Measurements from ENCODE around the gene DSCAML1. TPM values are rescaled to one million over a fixed set of nuclear protein-coding genes. Genes with fewer than 3 reads are reported as not detected.

Gene DSCAML1
- total RNA-seq, 1 donor from 2014 or later, result not detected

- H3K9me3 Mint-ChIP-seq (ENCODE audit: unreplicated experiment), result no peaks in the 10 kb centered on the region
- H3K27me3 Mint-ChIP-seq (ENCODE audit: unreplicated experiment), result peaks cover 24% of the 10 kb centered on the region
- no peaks in the 10 kb centered on the region for H3K4me1 Mint-ChIP-seq (ENCODE audit: unreplicated experiment)
- H3K36me3 Mint-ChIP-seq (ENCODE audit: unreplicated experiment), result no peaks in the 10 kb centered on the region
- TF ChIP-seq, protein P1, sequence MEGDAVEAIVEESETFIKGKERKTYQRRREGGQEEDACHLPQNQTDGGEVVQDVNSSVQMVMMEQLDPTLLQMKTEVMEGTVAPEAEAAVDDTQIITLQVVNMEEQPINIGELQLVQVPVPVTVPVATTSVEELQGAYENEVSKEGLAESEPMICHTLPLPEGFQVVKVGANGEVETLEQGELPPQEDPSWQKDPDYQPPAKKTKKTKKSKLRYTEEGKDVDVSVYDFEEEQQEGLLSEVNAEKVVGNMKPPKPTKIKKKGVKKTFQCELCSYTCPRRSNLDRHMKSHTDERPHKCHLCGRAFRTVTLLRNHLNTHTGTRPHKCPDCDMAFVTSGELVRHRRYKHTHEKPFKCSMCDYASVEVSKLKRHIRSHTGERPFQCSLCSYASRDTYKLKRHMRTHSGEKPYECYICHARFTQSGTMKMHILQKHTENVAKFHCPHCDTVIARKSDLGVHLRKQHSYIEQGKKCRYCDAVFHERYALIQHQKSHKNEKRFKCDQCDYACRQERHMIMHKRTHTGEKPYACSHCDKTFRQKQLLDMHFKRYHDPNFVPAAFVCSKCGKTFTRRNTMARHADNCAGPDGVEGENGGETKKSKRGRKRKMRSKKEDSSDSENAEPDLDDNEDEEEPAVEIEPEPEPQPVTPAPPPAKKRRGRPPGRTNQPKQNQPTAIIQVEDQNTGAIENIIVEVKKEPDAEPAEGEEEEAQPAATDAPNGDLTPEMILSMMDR (IDR thresholded peaks at IDR 0.05), result no peak
- H3K27ac Mint-ChIP-seq (ENCODE audit: unreplicated experiment), result no peak overlapping the region
- H3K4me3 Mint-ChIP-seq (ENCODE audit: unreplicated experiment), result no peak overlapping the region
- no peak for DNase-seq (ENCODE audit: extremely low spot score, unreplicated experiment)
Measured at GRCh38 chr11:117557361-117557760, 239.7 kb downstream of the DSCAML1 start.

DNA sequence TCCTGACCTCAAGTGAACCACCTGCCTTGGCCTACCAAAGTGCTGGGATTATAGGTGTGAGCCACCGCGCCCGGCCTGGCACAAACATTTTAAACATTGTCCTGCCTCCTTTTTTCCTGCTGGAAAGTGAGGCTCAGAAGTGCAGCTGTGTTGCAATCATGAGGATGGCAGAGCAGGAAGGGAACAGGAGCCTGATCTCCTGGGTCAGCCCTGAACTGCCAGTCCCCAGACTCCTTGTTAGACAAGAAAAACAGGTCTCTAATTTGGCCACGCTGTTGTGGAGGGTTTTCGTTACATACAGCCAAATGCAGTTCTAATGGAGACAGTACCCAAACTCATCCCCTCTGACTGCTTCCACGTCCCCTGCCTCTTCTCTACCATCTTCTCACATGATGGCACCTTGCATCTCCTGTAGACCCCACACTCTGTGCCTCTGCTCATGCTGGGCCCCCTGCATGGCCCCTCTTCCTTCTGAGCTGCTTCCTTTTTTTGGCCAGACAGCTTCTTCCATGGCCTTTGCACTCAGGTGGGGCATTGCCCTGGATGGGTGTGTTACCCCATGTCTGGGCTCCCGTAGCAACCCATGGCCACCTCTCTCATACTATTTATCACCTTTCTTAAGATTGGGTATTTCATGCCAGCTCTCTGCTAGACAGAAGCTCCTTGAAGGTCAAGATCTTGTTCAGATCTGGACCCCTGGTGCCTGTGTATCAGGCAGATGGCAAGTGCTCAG lies 242.2 kb downstream of the DSCAML1 start:
- H3K27me3 Mint-ChIP-seq (ENCODE audit: unreplicated experiment), result peaks cover 33% of the 10 kb centered on the region
- H3K4me3 Mint-ChIP-seq (ENCODE audit: unreplicated experiment), result no peak overlapping the region
- H3K9me3 Mint-ChIP-seq (ENCODE audit: unreplicated experiment), result no peaks in the 10 kb centered on the region
- TF ChIP-seq, protein P1 (IDR thresholded peaks at IDR 0.05), result no peak
- H3K4me1 Mint-ChIP-seq (ENCODE audit: unreplicated experiment), result no peaks in the 10 kb centered on the region
- no peak overlapping the region for H3K27ac Mint-ChIP-seq (ENCODE audit: unreplicated experiment)
- no peaks in the 10 kb centered on the region for H3K36me3 Mint-ChIP-seq (ENCODE audit: unreplicated experiment)
- no peak for DNase-seq (ENCODE audit: extremely low spot score, unreplicated experiment)

GRCh38 chr11:117552626-117553025 lies 244.4 kb downstream of the DSCAML1 start:
- H3K36me3 Mint-ChIP-seq (ENCODE audit: unreplicated experiment), result no peaks in the 10 kb centered on the region
- H3K9me3 Mint-ChIP-seq (ENCODE audit: unreplicated experiment), result no peaks in the 10 kb centered on the region
- DNase-seq (ENCODE audit: extremely low spot score, unreplicated experiment), result no peak
- H3K4me1 Mint-ChIP-seq (ENCODE audit: unreplicated experiment), result no peaks in the 10 kb centered on the region
- H3K27me3 Mint-ChIP-seq (ENCODE audit: unreplicated experiment), result peaks cover 28% of the 10 kb centered on the region
- H3K27ac Mint-ChIP-seq (ENCODE audit: unreplicated experiment), result no peak overlapping the region
- TF ChIP-seq, protein P1 (IDR thresholded peaks at IDR 0.05), result no peak
- no peak overlapping the region for H3K4me3 Mint-ChIP-seq (ENCODE audit: unreplicated experiment)

GRCh38 chr11:117551761-117552343 lies 245.2 kb downstream of the DSCAML1 start:
- H3K4me1 Mint-ChIP-seq (ENCODE audit: unreplicated experiment), result no peaks in the 10 kb centered on the region
- TF ChIP-seq, protein P1 (IDR thresholded peaks at IDR 0.05), result no peak
- no peak overlapping the region for H3K4me3 Mint-ChIP-seq (ENCODE audit: unreplicated experiment)
- no peaks in the 10 kb centered on the region for H3K36me3 Mint-ChIP-seq (ENCODE audit: unreplicated experiment)
- H3K27me3 Mint-ChIP-seq (ENCODE audit: unreplicated experiment), result peaks cover 21% of the 10 kb centered on the region
- DNase-seq (ENCODE audit: extremely low spot score, unreplicated experiment), result no peak
- no peak overlapping the region for H3K27ac Mint-ChIP-seq (ENCODE audit: unreplicated experiment)
- no peaks in the 10 kb centered on the region for H3K9me3 Mint-ChIP-seq (ENCODE audit: unreplicated experiment)

- DNase-seq (ENCODE audit: extremely low spot score, unreplicated experiment), result no peak
- H3K4me3 Mint-ChIP-seq (ENCODE audit: unreplicated experiment), result no peak overlapping the region
- H3K27ac Mint-ChIP-seq (ENCODE audit: unreplicated experiment), result no peak overlapping the region
- H3K27me3 Mint-ChIP-seq (ENCODE audit: unreplicated experiment), result peaks cover 19% of the 10 kb centered on the region
- H3K9me3 Mint-ChIP-seq (ENCODE audit: unreplicated experiment), result no peaks in the 10 kb centered on the region
- H3K36me3 Mint-ChIP-seq (ENCODE audit: unreplicated experiment), result no peaks in the 10 kb centered on the region
- no peaks in the 10 kb centered on the region for H3K4me1 Mint-ChIP-seq (ENCODE audit: unreplicated experiment)
- TF ChIP-seq, protein P1 (IDR thresholded peaks at IDR 0.05), result no peak
Measured at GRCh38 chr11:117550466-117550865, 246.6 kb downstream of the DSCAML1 start.
